H1 (cell line): Measurements from ENCODE around the gene TRPM1. TPM values are rescaled to one million over a fixed set of nuclear protein-coding genes. Genes with fewer than 3 reads are reported as not detected.

Experiments used
- CTCF ChIA-PET: fragments of 300-600 bp; sonication (Branson Sonifier 250); formaldehyde crosslinking; loops from one replicate; lab custom pipeline; 2021; ENCODE audit not compliant: partially characterized antibody; lab: Charles Lee
- POLR2A ChIA-PET: fragments of 300-600 bp; sonication (Branson Sonifier 250); formaldehyde crosslinking; loops from one replicate; lab custom pipeline; 2021; ENCODE audit warnings: inconsistent platforms; ENCODE audit not compliant: partially characterized antibody; lab: Charles Lee
- DNase-seq, 2 experiments: peaks; one replicate each; pipeline versions ENCODE4 v3.0.0 to v3.0.0-alpha.2; 2010 to 2022; ENCODE audit warnings: low spot score in 2 of 2, low read depth in 1 of 2, mixed read lengths in 1 of 2
- FAIRE-seq: peaks from 2 replicates; lab custom pipeline; 2011; peaks lifted over from hg19 to GRCh38; lab: Jason Lieb, UNC
- H2AFZ ChIP-seq: 2 replicates; pipeline ENCODE4 v1.8.1; 2012; ENCODE audit warnings: low read length, inconsistent platforms
- H2AK5ac ChIP-seq: 2 replicates; pipeline ENCODE4 v1.6.1; 2013; ENCODE audit warnings: low read depth, low read length
- H2BK120ac ChIP-seq: replicated peaks from 2 replicates; pipeline ENCODE3; 2013; ENCODE audit warnings: low read depth, low read length, inconsistent platforms
- H2BK12ac ChIP-seq: 2 replicates; pipeline ENCODE4 v1.6.1; 2013; ENCODE audit warnings: low read depth, low read length
- H2BK15ac ChIP-seq: 2 replicates; pipeline ENCODE4 v1.6.1; 2013; ENCODE audit warnings: low read length
- H2BK20ac ChIP-seq: 2 replicates; pipeline ENCODE4 v1.6.1; 2013; ENCODE audit warnings: low read length
- H2BK5ac ChIP-seq: 2 replicates; pipeline ENCODE4 v1.6.1; 2013; ENCODE audit warnings: low read depth, low read length
- H3K14ac ChIP-seq: 2 replicates; pipeline ENCODE4 v1.6.1; 2013; ENCODE audit warnings: inconsistent platforms; ENCODE audit not compliant: insufficient read length
- H3K18ac ChIP-seq: 2 replicates; pipeline ENCODE4 v1.6.1; 2013; ENCODE audit warnings: low read length; ENCODE audit errors: extremely low read depth
- H3K23ac ChIP-seq: 2 replicates; pipeline ENCODE4 v1.6.1; 2013; ENCODE audit warnings: inconsistent platforms; ENCODE audit not compliant: insufficient read length
- H3K23me2 ChIP-seq: 2 replicates; pipeline ENCODE4 v1.6.1; 2013; ENCODE audit warnings: low read depth, low read length
- H3K27ac ChIP-seq: 2 replicates; pipeline ENCODE4 v1.6.1; 2011; ENCODE audit warnings: low read depth, low read length, inconsistent platforms
- H3K27me3 ChIP-seq, 4 experiments: replicated peaks in 1 of 4; 1 replicate in 1 of 4; 2 replicates in 3 of 4; pipeline versions ENCODE4 v1.6.1 to v1.8.1; 2011 to 2013; ENCODE audit warnings: low read length in 3 of 4, mild to moderate bottlenecking in 3 of 4, inconsistent platforms in 2 of 4, mixed read lengths in 2 of 4, moderate library complexity in 1 of 4; ENCODE audit not compliant: control insufficient read depth in 3 of 4, insufficient read depth in 3 of 4; ENCODE audit errors: extremely low read depth in 1 of 4
- H3K36me3 ChIP-seq, 4 experiments: 2 replicates each; pipeline versions ENCODE4 v1.6.1 to v1.8.1; 2011 to 2013; ENCODE audit warnings: mild to moderate bottlenecking in 4 of 4, low read length in 3 of 4, moderate library complexity in 2 of 4, control low read depth in 1 of 4, inconsistent platforms in 1 of 4; ENCODE audit not compliant: insufficient read depth in 4 of 4, control insufficient read depth in 2 of 4
- H3K4ac ChIP-seq: replicated peaks from 2 replicates; pipeline ENCODE3; 2013; ENCODE audit warnings: low read length, low read depth, mixed read lengths, inconsistent platforms; ENCODE audit not compliant: insufficient read length
- H3K4me1 ChIP-seq, 4 experiments: replicated peaks in 1 of 4; 1 replicate in 1 of 4; 2 replicates in 3 of 4; pipeline versions ENCODE4 v1.6.1 to v1.8.1; 2011 to 2013; ENCODE audit warnings: low read length in 3 of 4, inconsistent platforms in 2 of 4, mixed read lengths in 1 of 4; ENCODE audit not compliant: insufficient read depth in 4 of 4, control insufficient read depth in 3 of 4
- H3K4me2 ChIP-seq, 2 experiments: 2 replicates each; pipeline versions ENCODE4 v1.6.1 to v1.8.1; 2011 to 2013; ENCODE audit warnings: low read depth in 2 of 2, low read length in 2 of 2, control low read depth in 1 of 2, inconsistent platforms in 1 of 2, mild to moderate bottlenecking in 1 of 2; ENCODE audit not compliant: insufficient read depth in 1 of 2
- H3K4me3 ChIP-seq, 4 experiments: fragments of 200-600, 300-600 bp in 1 of 4; sonication (generic), shearing (Covaris generic), sonication (Bioruptor Twin) in 1 of 4; 2 replicates each; pipeline versions ENCODE4 v1.5.1 to v1.8.1; 2011 to 2016; ENCODE audit warnings: low read length in 4 of 4, low read depth in 3 of 4, control low read depth in 2 of 4, inconsistent platforms in 2 of 4, mild to moderate bottlenecking in 2 of 4, mixed read lengths in 1 of 4, moderate library complexity in 1 of 4; ENCODE audit not compliant: insufficient read depth in 2 of 4; ENCODE audit errors: extremely low read depth in 1 of 4
- H3K56ac ChIP-seq: replicated peaks from 2 replicates; pipeline ENCODE3; 2013; ENCODE audit warnings: low read depth, mild to moderate bottlenecking, mixed read lengths, low read length, inconsistent platforms; ENCODE audit not compliant: insufficient read length
- H3K79me1 ChIP-seq: 2 replicates; pipeline ENCODE4 v1.6.1; 2013; ENCODE audit warnings: low read depth, low read length, control low read depth
- H3K79me2 ChIP-seq, 2 experiments: 2 replicates each; pipeline versions ENCODE4 v1.6.1 to v1.8.1; 2012 to 2013; ENCODE audit warnings: low read length in 2 of 2, mild to moderate bottlenecking in 2 of 2, inconsistent platforms in 1 of 2; ENCODE audit not compliant: insufficient read depth in 2 of 2, control insufficient read depth in 1 of 2
- H3K9ac ChIP-seq, 4 experiments: replicated peaks in 1 of 4; 1 replicate in 1 of 4; 2 replicates in 3 of 4; pipeline versions ENCODE4 v1.6.1 to v1.8.1; 2011 to 2013; ENCODE audit warnings: low read depth in 3 of 4, low read length in 3 of 4, control low read depth in 2 of 4, mild to moderate bottlenecking in 2 of 4, moderate library complexity in 2 of 4, inconsistent platforms in 1 of 4; ENCODE audit errors: extremely low read depth in 1 of 4
- H3K9me3 ChIP-seq, 2 experiments: 2 replicates each; pipeline versions ENCODE4 v1.6.1 to v1.8.1; 2012 to 2013; ENCODE audit warnings: mild to moderate bottlenecking in 2 of 2, moderate library complexity in 2 of 2, control low read depth in 1 of 2, inconsistent platforms in 1 of 2, low read depth in 1 of 2, low read length in 1 of 2, mixed read lengths in 1 of 2; ENCODE audit not compliant: insufficient read depth in 2 of 2
- H4K20me1 ChIP-seq, 2 experiments: replicated peaks in 1 of 2; 2 replicates each; pipeline versions ENCODE3 to v1.8.1; 2011 to 2013; ENCODE audit warnings: inconsistent platforms in 2 of 2, low read length in 2 of 2, mild to moderate bottlenecking in 1 of 2; ENCODE audit not compliant: insufficient read depth in 2 of 2, control insufficient read depth in 1 of 2
- H4K5ac ChIP-seq: 2 replicates; pipeline ENCODE4 v1.6.1; 2013; ENCODE audit warnings: low read length, low read depth, mixed read lengths, inconsistent platforms; ENCODE audit not compliant: insufficient read length
- H4K8ac ChIP-seq: 2 replicates; pipeline ENCODE4 v1.8.0; 2013; ENCODE audit warnings: mild to moderate bottlenecking, moderate library complexity, low read length, inconsistent platforms; ENCODE audit not compliant: insufficient read depth; ENCODE audit errors: extremely low read depth
- H4K91ac ChIP-seq: replicated peaks from 2 replicates; pipeline ENCODE3; 2013; ENCODE audit warnings: low read length, mixed read lengths, inconsistent platforms; ENCODE audit not compliant: insufficient read length
- HDAC2 ChIP-seq, 2 experiments: fragments of 300-600 bp in 1 of 2; sonication (generic) in 1 of 2; IDR thresholded peaks; 2 replicates each; pipeline ENCODE4 v1.6.1; 2011 to 2012; ENCODE audit warnings: low read depth in 2 of 2, low read length in 2 of 2, mild to moderate bottlenecking in 2 of 2, moderate library complexity in 2 of 2, borderline replicate concordance in 1 of 2, inconsistent platforms in 1 of 2
- KDM4A ChIP-seq: IDR thresholded peaks from one replicate; pipeline ENCODE4 v1.7.1; 2012; ENCODE audit warnings: low read depth, mild to moderate bottlenecking, moderate library complexity, low read length, inconsistent platforms; ENCODE audit not compliant: severe bottlenecking
- MAX ChIP-seq: IDR thresholded peaks from 2 replicates; pipeline ENCODE4 v1.6.1; 2012; ENCODE audit warnings: inconsistent platforms
- POLR2A ChIP-seq, 2 experiments: IDR thresholded peaks; 1 replicate in 1 of 2; 2 replicates in 1 of 2; pipeline ENCODE4 v1.6.1; 2011; ENCODE audit warnings: low read depth in 2 of 2, low read length in 2 of 2, mild to moderate bottlenecking in 2 of 2; ENCODE audit errors: control extremely low read depth in 1 of 2
- POLR2AphosphoS5 ChIP-seq: IDR thresholded peaks from 2 replicates; pipeline ENCODE4 v1.6.1; 2011; ENCODE audit warnings: low read depth, low read length
- RBBP5 ChIP-seq: IDR thresholded peaks from 2 replicates; pipeline ENCODE4 v1.7.1; 2012; ENCODE audit warnings: low read depth, mild to moderate bottlenecking, inconsistent platforms, low read length, moderate library complexity, borderline replicate concordance
- RFX5 ChIP-seq: IDR thresholded peaks from 2 replicates; pipeline ENCODE4 v1.6.1; 2011; ENCODE audit warnings: low read depth, low read length, improper control_type of control experiment, borderline replicate concordance
- SAP30 ChIP-seq: fragments of 300-600 bp; sonication (generic); IDR thresholded peaks from 2 replicates; pipeline ENCODE4 v1.7.1; 2012; ENCODE audit warnings: low read length, moderate library complexity, mild to moderate bottlenecking, inconsistent platforms; ENCODE audit not compliant: insufficient read depth, insufficient replicate concordance
- SIRT6 ChIP-seq: IDR thresholded peaks from one replicate; pipeline ENCODE4 v1.7.1; 2012; ENCODE audit warnings: low read length, inconsistent platforms
- SIX5 ChIP-seq: IDR thresholded peaks from 2 replicates; pipeline ENCODE4 v1.6.1; 2011; ENCODE audit warnings: mild to moderate bottlenecking, low read depth, low read length
- SUZ12 ChIP-seq: fragments of 200-600 bp; sonication (generic); IDR thresholded peaks from 2 replicates; pipeline ENCODE4 v1.6.1; 2012; ENCODE audit warnings: mild to moderate bottlenecking, inconsistent platforms, low read length, moderate library complexity, mixed read lengths
- TCF12 ChIP-seq: IDR thresholded peaks from 2 replicates; pipeline ENCODE4 v1.6.1; 2011; ENCODE audit warnings: low read depth, mild to moderate bottlenecking, low read length
- USF2 ChIP-seq: IDR thresholded peaks from 2 replicates; pipeline ENCODE4 v1.6.1; 2011; ENCODE audit warnings: low read length, improper control_type of control experiment
- WGBS, 2 experiments: shearing (Covaris generic) in 1 of 2; methylation state at CpG; one replicate each; pipeline versions ENCODE4 v1.1.6 to v1.1.7; 2013 to 2015; ENCODE audit warnings: low lambda C conversion rate in 2 of 2, mixed read lengths in 2 of 2, inconsistent platforms in 1 of 2, low coverage in 1 of 2, missing lambda C conversion rate in 1 of 2; ENCODE audit not compliant: insufficient replicate concordance in 2 of 2, insufficient coverage in 1 of 2, insufficient read length in 1 of 2; ENCODE audit errors: extremely low coverage in 1 of 2, missing lambda C conversion rate in 1 of 2; 5-methylcytosine and 5-hydroxymethylcytosine counted together
- polyA plus RNA-seq, 7 experiments: library from polyadenylated mRNA; depleted of rRNA in 3 of 7; stranded (reverse) in 5 of 7; unstranded in 2 of 7; fragments of >200 nt in 5 of 7; fragments of 200-250 nt in 2 of 7; gene quantifications; 1 replicate in 5 of 7; 2 replicates in 1 of 7; 4 replicates in 1 of 7; pipeline versions ENCODE4 v1.2.1 to v1.2.3, GENCODE V29; 2011 to 2013; ENCODE audit warnings: missing spikeins in 2 of 7, mixed read lengths in 2 of 7
- total RNA-seq: library from RNA; stranded (reverse); fragmentation: NEBNext Ultra II Directional; extraction: Animal tissue kit (Norgen Biotek cat#: 25700); gene quantifications from 2 replicates; pipeline ENCODE4 v1.2.1, GENCODE V29; 2021

TRPM1 gene
- total and polyA plus RNA-seq, 2 of the 8 experiments (the other 6 are each of a cell fraction or from before 2014, with no cell fraction given) = 0.05 TPM; not detected in 1

- no peak for DNase-seq
- no peaks in the 10 kb centered on the region for H3K79me1 ChIP-seq
- no peak overlapping the region for H4K8ac ChIP-seq
- no peak overlapping the region for H2BK5ac ChIP-seq
- 94% methylated on average over 4 of the region's 4 CpGs; no CpG with 5 or more reads in 1 of the 2 experiments for WGBS, 2 experiments
- no peak overlapping the region for H2BK20ac ChIP-seq
- H3K18ac ChIP-seq = no peak overlapping the region
- ChIA-PET CTCF (interaction anchor here (1.3 kb wide), 1 partner anchor 13 kb away, joined by 4 read pairs; no protein-coding TSS in a partner anchor), POLR2A (no interaction called here)
- no peak overlapping the region for H2BK15ac ChIP-seq
- no peak overlapping the region for H2AK5ac ChIP-seq
- H3K56ac ChIP-seq = no peak overlapping the region
- H2AFZ ChIP-seq = no peak overlapping the region
- H3K4me3 ChIP-seq = no peak overlapping the region
- no peak overlapping the region for H2BK12ac ChIP-seq
- FAIRE-seq = no peak
- no peak overlapping the region for H3K14ac ChIP-seq
- peaks cover 0 to 4% (median 0%) of the 10 kb centered on the region in 4 experiments; a peak in 1 of 7 replicates for H3K4me1 ChIP-seq
- no peak overlapping the region for H3K4ac ChIP-seq
- H3K23ac ChIP-seq = no peak overlapping the region
- H3K9me3 ChIP-seq = no peaks in the 10 kb centered on the region
- no peaks in the 10 kb centered on the region for H3K27me3 ChIP-seq
- H3K4me2 ChIP-seq = no peak overlapping the region
- no peak overlapping the region for H4K5ac ChIP-seq
- no peak overlapping the region for H3K27ac ChIP-seq
- no peaks in the 10 kb centered on the region for H3K79me2 ChIP-seq
- no peaks in the 10 kb centered on the region for H4K20me1 ChIP-seq
- no peaks in the 10 kb centered on the region for H3K23me2 ChIP-seq
- no peak overlapping the region for H2BK120ac ChIP-seq
- no peak overlapping the region for H3K9ac ChIP-seq
- no peaks in the 10 kb centered on the region for H3K36me3 ChIP-seq
- no peak overlapping the region for H4K91ac ChIP-seq
- TF ChIP-seq SAP30 = no peak
- no peak for TF ChIP-seq HDAC2 (IDR thresholded peaks at IDR 0.05; ENCODE audit: borderline replicate concordance in 1 of 2, low read depth in 2 of 2, low read length in 2 of 2)
- no peak for TF ChIP-seq RBBP5
- no peak for TF ChIP-seq MAX
- no peak for TF ChIP-seq KDM4A
- TF ChIP-seq USF2 = no peak
- TF ChIP-seq SIX5 = no peak
- no peak for TF ChIP-seq SUZ12
- TF ChIP-seq POLR2AphosphoS5 = no peak
- no peak for TF ChIP-seq RFX5
- no peak for TF ChIP-seq POLR2A (IDR thresholded peaks at IDR 0.05; ENCODE audit: control extremely low read depth in 1 of 2, low read depth in 2 of 2, low read length in 2 of 2)
- no peak for TF ChIP-seq TCF12
- no peak for TF ChIP-seq SIRT6
Observed at GRCh38 chr15:31041610-31042009, 59.9 kb downstream of the TRPM1 start.
